Fibroblast of lung (primary cell): ENCODE data around the gene FGFR3. TPM values are rescaled to one million over a fixed set of nuclear protein-coding genes. Genes with fewer than 3 reads are reported as not detected.

Experiments used
- DNase-seq, 2 donors: peaks; one replicate each; pipeline versions ENCODE4 v3.0.0 to v3.0.0-alpha.2; 2010; ENCODE audit warnings: low read depth in 2 of 2
- H2AFZ ChIP-seq: 2 replicates; pipeline ENCODE4 v1.5.1; 2012; ENCODE audit warnings: low read length, control low read depth, inconsistent platforms
- H3K27ac ChIP-seq: 2 replicates; pipeline ENCODE4 v1.5.1; 2011; ENCODE audit warnings: low read length, control low read depth; ENCODE audit not compliant: insufficient read depth
- H3K27me3 ChIP-seq: 2 replicates; pipeline ENCODE4 v1.5.1; 2011; ENCODE audit warnings: mild to moderate bottlenecking, low read length; ENCODE audit not compliant: control insufficient read depth, insufficient read depth
- H3K36me3 ChIP-seq: 2 replicates; pipeline ENCODE4 v1.5.1; 2011; ENCODE audit warnings: low read length; ENCODE audit not compliant: control insufficient read depth, insufficient read depth
- H3K4me1 ChIP-seq: 2 replicates; pipeline ENCODE4 v1.5.1; 2011; ENCODE audit warnings: low read length; ENCODE audit not compliant: control insufficient read depth, insufficient read depth; ENCODE audit errors: extremely low read depth
- H3K4me2 ChIP-seq: 2 replicates; pipeline ENCODE4 v1.5.1; 2011; ENCODE audit warnings: low read length, control low read depth; ENCODE audit not compliant: insufficient read depth; ENCODE audit errors: extremely low read depth
- H3K4me3 ChIP-seq, 4 experiments: fragments of 200-600 bp in 1 of 4; sonication (generic) in 1 of 4; replicated peaks in 1 of 4; 2 replicates each; pipeline ENCODE4 v1.5.1; 2011 to 2016; ENCODE audit warnings: low read length in 4 of 4, low read depth in 3 of 4, mild to moderate bottlenecking in 3 of 4, control low read depth in 2 of 4, inconsistent platforms in 1 of 4, mixed read lengths in 1 of 4; ENCODE audit not compliant: insufficient read depth in 1 of 4; ENCODE audit errors: control extremely low read depth in 1 of 4
- H3K79me2 ChIP-seq: 2 replicates; pipeline ENCODE4 v1.5.1; 2012; ENCODE audit warnings: mild to moderate bottlenecking, low read length, inconsistent platforms; ENCODE audit not compliant: control insufficient read depth, insufficient read depth
- H3K9ac ChIP-seq: 2 replicates; pipeline ENCODE4 v1.5.1; 2011; ENCODE audit warnings: mild to moderate bottlenecking, low read length, control low read depth; ENCODE audit not compliant: insufficient read depth
- H3K9me3 ChIP-seq: 2 replicates; pipeline ENCODE4 v1.5.1; 2012; ENCODE audit warnings: low read depth, low read length; ENCODE audit not compliant: control insufficient read depth, insufficient read depth
- H4K20me1 ChIP-seq: 2 replicates; pipeline ENCODE4 v1.5.1; 2011; ENCODE audit warnings: low read length; ENCODE audit not compliant: control insufficient read depth, insufficient read depth; ENCODE audit errors: extremely low read depth
- EZH2 ChIP-seq: IDR thresholded peaks from 2 replicates; pipeline ENCODE4 v1.5.1; 2012; ENCODE audit warnings: low read length, control low read depth, mild to moderate bottlenecking; ENCODE audit errors: missing control alignments
- polyA plus RNA-seq, 2 donors: library from polyadenylated mRNA; depleted of rRNA in 1 of 2; stranded (reverse) in 1 of 2; unstranded in 1 of 2; fragments of >200 nt; gene quantifications; 2 replicates each; pipeline ENCODE4 v1.2.1, GENCODE V29; 2011 to 2012; ENCODE audit warnings: missing spikeins in 1 of 2
- total RNA-seq: library from RNA; depleted of rRNA; stranded (reverse); fragments of >200 nt; gene quantifications from 2 replicates; pipeline ENCODE4 v1.2.1, GENCODE V29; 2014
- TF ChIP-seq, protein P1 (sequence below), 2 donors: IDR thresholded peaks in 1 of 2; conservative IDR thresholded peaks in 1 of 2; 1 replicate in 1 of 2; 2 replicates in 1 of 2; pipeline ENCODE4 v1.5.1; 2011 to 2012; ENCODE audit warnings: low read length in 2 of 2, control low read depth in 1 of 2, inconsistent platforms in 1 of 2, low read depth in 1 of 2, mild to moderate bottlenecking in 1 of 2

The FGFR3 gene
- total and polyA plus RNA-seq, 2 donors (not counting 1 experiment from before 2014, with no cell fraction given): 0.11 to 0.33 TPM

DNA sequence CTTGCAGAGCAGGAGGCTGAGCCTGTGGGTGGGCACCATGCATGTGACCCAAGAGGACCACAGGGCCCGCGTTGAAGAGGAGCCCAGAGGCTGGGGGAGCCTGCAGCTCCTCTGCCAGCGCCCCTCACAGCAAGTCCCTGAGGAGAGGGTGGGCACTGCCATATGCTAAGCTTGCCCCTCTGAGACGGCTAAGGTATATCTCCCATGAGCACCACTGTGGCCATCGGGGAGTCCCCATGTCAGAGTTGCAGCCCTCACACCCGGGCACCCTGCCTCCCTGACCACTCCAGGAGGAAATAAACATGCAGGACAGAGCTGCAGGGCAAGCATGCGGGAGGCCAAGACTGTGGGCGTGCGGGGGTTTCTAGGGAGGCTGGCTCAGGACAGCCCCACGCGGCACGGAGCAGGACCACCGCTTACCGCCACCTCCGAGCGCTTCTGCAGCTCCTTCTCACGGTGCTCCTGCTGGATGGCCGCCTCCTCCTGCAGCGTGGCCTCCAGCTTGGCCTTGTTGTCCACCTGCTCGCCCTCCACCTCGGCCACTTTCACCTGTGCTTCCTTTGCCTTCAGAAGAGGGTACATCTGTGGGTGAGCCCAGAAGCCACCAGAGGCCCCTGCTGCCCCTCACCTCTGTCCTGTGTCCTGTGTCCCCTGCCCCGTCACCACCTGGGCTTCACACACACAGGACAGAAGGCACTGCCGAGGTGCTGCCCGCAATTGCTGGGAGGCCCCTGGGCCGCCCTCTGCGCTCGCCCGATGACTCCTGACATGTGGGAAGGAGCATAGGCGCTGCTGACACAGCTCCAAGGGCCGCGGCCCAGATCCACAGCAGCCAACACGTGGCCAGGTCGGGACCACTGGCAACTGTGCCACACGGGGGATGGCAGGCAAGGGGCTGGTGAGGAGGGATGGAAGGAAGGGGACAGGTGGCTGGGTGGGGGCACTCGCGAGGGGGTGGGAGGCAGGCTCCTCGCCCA, 29.8 kb downstream of the FGFR3 start:
- Histone ChIP-seq H3K36me3 (peaks cover 30% of the 10 kb centered on the region), H3K4me3 (no peak overlapping the region), H3K27ac (no peak overlapping the region), H4K20me1 (no peaks in the 10 kb centered on the region), H3K79me2 (no peaks in the 10 kb centered on the region), H3K4me1 (no peaks in the 10 kb centered on the region), H3K4me2 (no peak overlapping the region), H3K9me3 (no peaks in the 10 kb centered on the region), H2AFZ (no peak overlapping the region), H3K27me3 (no peaks in the 10 kb centered on the region), H3K9ac (no peak overlapping the region)
- DNase-seq: no peak
- TF ChIP-seq EZH2: no peak
- TF ChIP-seq, protein P1, sequence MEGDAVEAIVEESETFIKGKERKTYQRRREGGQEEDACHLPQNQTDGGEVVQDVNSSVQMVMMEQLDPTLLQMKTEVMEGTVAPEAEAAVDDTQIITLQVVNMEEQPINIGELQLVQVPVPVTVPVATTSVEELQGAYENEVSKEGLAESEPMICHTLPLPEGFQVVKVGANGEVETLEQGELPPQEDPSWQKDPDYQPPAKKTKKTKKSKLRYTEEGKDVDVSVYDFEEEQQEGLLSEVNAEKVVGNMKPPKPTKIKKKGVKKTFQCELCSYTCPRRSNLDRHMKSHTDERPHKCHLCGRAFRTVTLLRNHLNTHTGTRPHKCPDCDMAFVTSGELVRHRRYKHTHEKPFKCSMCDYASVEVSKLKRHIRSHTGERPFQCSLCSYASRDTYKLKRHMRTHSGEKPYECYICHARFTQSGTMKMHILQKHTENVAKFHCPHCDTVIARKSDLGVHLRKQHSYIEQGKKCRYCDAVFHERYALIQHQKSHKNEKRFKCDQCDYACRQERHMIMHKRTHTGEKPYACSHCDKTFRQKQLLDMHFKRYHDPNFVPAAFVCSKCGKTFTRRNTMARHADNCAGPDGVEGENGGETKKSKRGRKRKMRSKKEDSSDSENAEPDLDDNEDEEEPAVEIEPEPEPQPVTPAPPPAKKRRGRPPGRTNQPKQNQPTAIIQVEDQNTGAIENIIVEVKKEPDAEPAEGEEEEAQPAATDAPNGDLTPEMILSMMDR (conservative IDR thresholded peaks at IDR 0.05 in 1 of 2, IDR thresholded peaks at IDR 0.05 in 1 of 2; ENCODE audit: low read depth in 1 of 2, low read length in 2 of 2): no peak

DNA sequence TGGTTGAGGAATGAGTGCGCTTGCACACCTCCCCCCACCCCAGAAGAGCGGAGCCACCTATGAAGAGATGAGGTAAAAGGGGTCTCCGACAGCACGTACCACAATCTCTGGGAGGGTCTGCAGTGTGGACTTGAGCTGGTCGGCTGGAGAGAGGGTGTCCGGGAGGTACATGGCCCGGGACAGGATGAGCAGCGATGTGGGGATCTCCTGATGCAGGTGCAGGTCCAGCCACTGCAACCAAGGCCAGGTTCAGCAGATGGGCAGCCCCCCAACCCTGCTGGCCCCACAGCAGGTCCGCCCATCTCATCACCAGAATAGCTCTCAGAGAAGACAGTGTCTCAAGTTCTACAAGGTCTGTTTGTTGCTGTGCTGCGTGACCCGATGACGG, 30.4 kb downstream of the FGFR3 start:
- H3K9ac ChIP-seq: no peak overlapping the region
- H2AFZ ChIP-seq: no peak overlapping the region
- TF ChIP-seq, protein P1 (conservative IDR thresholded peaks at IDR 0.05 in 1 of 2, IDR thresholded peaks at IDR 0.05 in 1 of 2; ENCODE audit: low read depth in 1 of 2, low read length in 2 of 2): no peak
- TF ChIP-seq EZH2: no peak
- no peaks in the 10 kb centered on the region for H3K9me3 ChIP-seq
- no peaks in the 10 kb centered on the region for H3K4me1 ChIP-seq
- no peak overlapping the region for H3K27ac ChIP-seq
- H4K20me1 ChIP-seq: no peaks in the 10 kb centered on the region
- H3K36me3 ChIP-seq: peaks cover 30% of the 10 kb centered on the region
- H3K4me3 ChIP-seq: no peak overlapping the region
- H3K27me3 ChIP-seq: no peaks in the 10 kb centered on the region
- no peak for DNase-seq
- H3K79me2 ChIP-seq: no peaks in the 10 kb centered on the region
- H3K4me2 ChIP-seq: no peak overlapping the region

DNA sequence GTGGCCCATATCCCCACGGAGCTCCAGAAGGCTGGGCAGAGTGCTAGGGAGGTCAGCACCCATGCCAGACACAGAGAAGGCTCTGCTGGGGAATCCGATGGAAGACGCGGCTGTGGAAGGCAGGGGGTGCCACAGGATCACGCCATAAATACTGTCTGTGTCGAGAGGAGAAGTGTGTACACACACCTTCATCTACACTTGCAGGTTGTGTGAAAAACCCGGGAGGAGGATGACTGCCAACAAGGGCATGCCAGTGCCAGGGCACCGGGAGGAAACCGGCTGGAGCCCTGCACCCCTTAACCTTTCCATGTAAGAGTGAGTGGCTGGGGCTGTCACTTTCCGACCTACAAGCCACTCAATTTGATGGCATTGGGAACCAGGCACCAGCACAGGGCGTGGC, 31.7 kb downstream of the FGFR3 start:
- H3K4me3 ChIP-seq: no peak overlapping the region
- peaks cover 30% of the 10 kb centered on the region for H3K36me3 ChIP-seq
- H3K27ac ChIP-seq: no peak overlapping the region
- H2AFZ ChIP-seq: no peak overlapping the region
- no peaks in the 10 kb centered on the region for H4K20me1 ChIP-seq
- H3K9ac ChIP-seq: no peak overlapping the region
- H3K79me2 ChIP-seq: no peaks in the 10 kb centered on the region
- H3K9me3 ChIP-seq: no peaks in the 10 kb centered on the region
- no peak overlapping the region for H3K4me2 ChIP-seq
- no peaks in the 10 kb centered on the region for H3K27me3 ChIP-seq
- no peak for DNase-seq
- H3K4me1 ChIP-seq: no peaks in the 10 kb centered on the region
- no peak for TF ChIP-seq EZH2
